Activated naive CD4-positive, alpha-beta T cell treated with anti-CD3 and anti-CD28 coated beads, Interleukin-2, amount 50 U/mL, for 24 hours (primary cell): Measurements from ENCODE around the gene SCN1B.
"Not testable (repeated sequence)": the region's sequence is repeated elsewhere in the genome, so short reads cannot be mapped to it uniquely, and the experiment has no call there.

Experiments used
- H3K27ac Mint-ChIP-seq: one replicate; pipeline ENCODE4 v1.8.0; 2021; ENCODE audit warnings: mild to moderate bottlenecking, mixed read lengths
- H3K27me3 Mint-ChIP-seq: one replicate; pipeline ENCODE4 v1.8.0; 2021; ENCODE audit warnings: mixed read lengths
- H3K36me3 Mint-ChIP-seq: one replicate; pipeline ENCODE4 v1.8.0; 2021; ENCODE audit warnings: mixed read lengths
- H3K4me1 Mint-ChIP-seq: one replicate; pipeline ENCODE4 v1.8.0; 2021; ENCODE audit warnings: mixed read lengths
- H3K4me3 Mint-ChIP-seq: one replicate; pipeline ENCODE4 v1.8.0; 2021; ENCODE audit warnings: mild to moderate bottlenecking, mixed read lengths
- H3K9me3 Mint-ChIP-seq: one replicate; pipeline ENCODE4 v1.8.0; 2021; ENCODE audit warnings: mixed read lengths

SCN1B gene

DNA sequence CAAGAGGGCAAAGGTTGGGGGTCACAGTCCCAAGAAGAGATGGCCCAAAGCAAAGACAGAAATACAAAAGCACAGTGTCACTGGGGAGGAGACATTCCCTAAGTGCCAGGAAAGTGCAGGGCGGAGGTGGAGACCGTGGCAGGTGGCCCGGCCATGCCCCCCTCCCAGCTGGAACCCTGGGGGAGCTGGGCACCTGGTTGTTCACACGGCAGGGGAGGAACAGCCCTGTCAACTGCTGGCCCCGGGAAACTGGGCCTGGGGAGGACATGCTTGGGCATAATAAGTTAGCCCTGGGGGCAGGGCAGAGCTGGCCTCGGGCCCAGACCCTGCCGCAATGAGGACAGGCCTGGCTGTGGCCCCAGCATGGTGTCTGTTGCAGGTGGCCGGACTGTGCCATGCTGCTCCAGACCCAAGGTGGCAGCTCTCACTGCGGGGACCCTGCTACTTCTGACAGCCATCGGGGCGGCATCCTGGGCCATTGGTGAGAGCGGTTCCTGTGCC is 18.7 kb downstream of the SCN1B start:
- Mint-ChIP-seq H3K4me3 (no peak overlapping the region), H3K27me3 (no peaks in the 10 kb centered on the region), H3K36me3 (no peaks in the 10 kb centered on the region), H3K4me1 (peaks cover 20% of the 10 kb centered on the region), H3K27ac (no peak overlapping the region), H3K9me3 (no peaks in the 10 kb centered on the region)

- Mint-ChIP-seq H3K4me3 (no peak overlapping the region), H3K4me1 (peaks cover 15% of the 10 kb centered on the region), H3K27ac (no peak overlapping the region), H3K9me3 (no peaks in the 10 kb centered on the region), H3K27me3 (no peaks in the 10 kb centered on the region), H3K36me3 (no peaks in the 10 kb centered on the region)
Measured at GRCh38 chr19:35049456-35049855, 19.2 kb downstream of the SCN1B start.

DNA sequence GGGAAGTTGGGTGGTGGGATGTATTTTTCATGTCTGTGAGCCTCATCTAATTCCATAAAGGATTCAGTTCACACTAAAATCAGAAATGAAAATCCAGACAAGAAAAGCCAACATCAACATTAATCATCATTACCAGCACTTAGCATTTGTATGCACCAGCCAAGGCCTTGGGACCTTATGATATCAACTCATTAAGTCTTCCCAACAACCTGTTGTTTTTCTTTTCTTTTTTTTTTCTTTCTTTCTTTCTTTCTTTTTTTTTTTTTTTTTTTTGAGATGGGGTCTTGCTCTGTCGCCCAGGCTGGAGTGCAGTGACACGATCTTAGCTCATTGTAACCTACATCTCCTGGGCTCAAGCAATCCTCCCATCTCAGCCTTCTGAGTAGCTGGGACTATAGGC is 20.4 kb downstream of the SCN1B start:
- not testable (repeated sequence) for H3K36me3 Mint-ChIP-seq, H3K9me3 Mint-ChIP-seq, H3K4me1 Mint-ChIP-seq, H3K27ac Mint-ChIP-seq, H3K27me3 Mint-ChIP-seq, H3K4me3 Mint-ChIP-seq

DNA sequence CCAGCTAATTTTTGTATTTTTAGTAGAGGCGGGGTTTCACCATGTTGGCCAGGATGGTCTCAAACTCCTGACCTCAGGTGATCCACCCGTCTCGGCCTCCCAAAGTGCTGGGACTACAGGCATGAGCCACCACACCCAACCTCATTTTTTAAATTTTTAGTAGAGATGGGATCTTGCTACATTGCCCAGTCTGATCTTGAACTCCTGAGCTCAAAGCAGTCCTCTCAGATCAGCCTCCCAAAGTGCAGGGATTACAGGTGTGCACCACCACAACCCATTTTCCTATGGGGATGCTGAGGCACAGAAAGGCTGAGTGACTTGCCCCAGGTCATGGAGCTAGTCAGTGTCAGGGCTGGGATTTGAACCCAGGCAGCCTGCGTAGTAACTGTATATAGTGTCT is 21.0 kb downstream of the SCN1B start:
- not testable (repeated sequence) for H3K27me3 Mint-ChIP-seq, H3K4me3 Mint-ChIP-seq, H3K36me3 Mint-ChIP-seq, H3K27ac Mint-ChIP-seq, H3K4me1 Mint-ChIP-seq, H3K9me3 Mint-ChIP-seq

DNA sequence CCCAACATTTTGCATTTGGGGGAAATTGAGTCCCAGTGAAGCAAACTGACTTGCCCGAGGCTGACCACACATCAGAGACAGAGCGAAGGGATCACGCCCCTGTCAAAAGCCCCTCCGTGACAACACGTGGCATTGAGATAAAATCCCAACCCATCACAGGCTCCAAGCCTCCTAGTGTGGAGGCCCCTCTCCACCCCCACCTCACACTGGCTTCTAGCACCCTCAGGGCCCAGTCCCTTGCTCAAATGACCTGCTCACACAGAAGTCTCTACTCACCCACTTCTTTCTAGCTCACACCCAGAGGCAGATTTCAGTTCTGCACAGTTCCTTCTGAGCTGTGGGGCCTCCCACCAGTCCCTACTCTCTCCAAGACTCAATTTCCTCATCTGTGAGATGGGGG is 21.5 kb downstream of the SCN1B start:
- no peaks in the 10 kb centered on the region for H3K9me3 Mint-ChIP-seq
- H3K4me1 Mint-ChIP-seq: no peaks in the 10 kb centered on the region
- H3K4me3 Mint-ChIP-seq: no peak overlapping the region

GRCh38 chr19:35052599-35053190 is 22.4 kb downstream of the SCN1B start:
- no peak overlapping the region for H3K27ac Mint-ChIP-seq

More for the DNA sequence above, 21.5 kb downstream of the SCN1B start:
- Mint-ChIP-seq H3K27me3 (no peaks in the 10 kb centered on the region), H3K36me3 (no peaks in the 10 kb centered on the region), H3K27ac (no peak overlapping the region)

GRCh38 chr19:35053667-35054293 is 23.5 kb downstream of the SCN1B start:
- H3K4me1 Mint-ChIP-seq: no peaks in the 10 kb centered on the region

More at GRCh38 chr19:35052599-35053190, 22.4 kb downstream of the SCN1B start:
- Mint-ChIP-seq H3K4me1 (no peaks in the 10 kb centered on the region), H3K27me3 (no peaks in the 10 kb centered on the region), H3K9me3 (no peaks in the 10 kb centered on the region), H3K36me3 (no peaks in the 10 kb centered on the region), H3K4me3 (no peak overlapping the region)

GRCh38 chr19:35054626-35055025 is 24.4 kb downstream of the SCN1B start:
- no peak overlapping the region for H3K4me3 Mint-ChIP-seq
- no peak overlapping the region for H3K27ac Mint-ChIP-seq
- H3K36me3 Mint-ChIP-seq: no peaks in the 10 kb centered on the region
- no peaks in the 10 kb centered on the region for H3K4me1 Mint-ChIP-seq
- H3K27me3 Mint-ChIP-seq: no peaks in the 10 kb centered on the region
- no peaks in the 10 kb centered on the region for H3K9me3 Mint-ChIP-seq

More at GRCh38 chr19:35053667-35054293, 23.5 kb downstream of the SCN1B start:
- H3K9me3 Mint-ChIP-seq: no peaks in the 10 kb centered on the region
- H3K4me3 Mint-ChIP-seq: no peak overlapping the region
- no peak overlapping the region for H3K27ac Mint-ChIP-seq
- H3K36me3 Mint-ChIP-seq: no peaks in the 10 kb centered on the region
- H3K27me3 Mint-ChIP-seq: no peaks in the 10 kb centered on the region

DNA sequence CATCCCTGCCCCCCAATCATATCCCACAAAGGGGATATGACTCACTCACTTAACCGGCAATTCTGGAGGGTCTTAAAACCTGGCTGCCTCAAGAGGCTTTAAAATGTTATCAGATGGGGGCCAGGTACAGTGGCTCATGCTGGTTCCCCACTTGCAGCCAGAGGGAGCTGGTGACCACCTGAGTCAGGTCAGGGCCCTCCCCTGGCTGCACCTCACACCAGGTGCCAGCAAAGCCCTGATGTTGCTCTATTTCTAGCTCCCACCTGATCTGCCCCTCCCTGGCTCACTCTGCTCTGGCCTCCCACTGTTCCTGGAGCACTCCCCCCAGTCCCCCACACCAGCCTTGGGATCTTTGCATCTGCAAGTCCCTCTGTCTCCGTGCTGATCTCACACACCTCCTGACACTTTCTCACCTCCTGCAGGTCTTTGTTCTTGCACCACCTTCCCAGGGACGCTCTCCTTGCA is 25.5 kb downstream of the SCN1B start:
- H3K36me3 Mint-ChIP-seq: no peaks in the 10 kb centered on the region
- H3K9me3 Mint-ChIP-seq: no peaks in the 10 kb centered on the region
- H3K27ac Mint-ChIP-seq: no peak overlapping the region
- no peaks in the 10 kb centered on the region for H3K4me1 Mint-ChIP-seq
- no peak overlapping the region for H3K4me3 Mint-ChIP-seq
- no peaks in the 10 kb centered on the region for H3K27me3 Mint-ChIP-seq

DNA sequence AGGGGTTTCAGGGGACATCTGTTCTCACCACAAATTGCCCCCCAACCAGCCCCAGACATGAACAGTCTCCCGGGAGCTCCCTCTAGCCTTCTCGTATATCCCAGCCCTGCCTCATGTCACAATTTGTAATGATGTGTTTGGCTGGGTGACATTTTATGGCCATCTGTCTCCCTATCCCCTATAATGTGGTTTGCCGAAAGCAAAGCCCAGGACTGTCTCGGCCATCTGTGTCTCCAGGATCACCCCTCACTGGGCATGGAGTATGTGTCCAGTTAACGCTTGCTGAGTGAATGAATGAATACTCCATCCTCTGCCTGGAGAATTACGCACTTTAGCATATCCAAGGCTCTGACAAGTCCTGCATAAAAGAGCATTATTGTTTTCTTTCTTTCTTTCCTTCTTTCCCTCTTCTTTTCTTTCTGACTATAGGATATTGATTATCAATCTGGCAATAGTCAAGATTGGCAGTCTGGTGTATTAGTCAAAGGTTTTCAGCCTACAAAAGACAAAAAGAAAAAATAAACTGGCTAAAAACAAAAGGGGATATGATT is 26.3 kb downstream of the SCN1B start:
- H3K9me3 Mint-ChIP-seq: no peaks in the 10 kb centered on the region
- H3K27ac Mint-ChIP-seq: peak overlapping the region; percentile 17
- H3K4me3 Mint-ChIP-seq: no peak overlapping the region
- no peaks in the 10 kb centered on the region for H3K4me1 Mint-ChIP-seq
- no peaks in the 10 kb centered on the region for H3K36me3 Mint-ChIP-seq
- H3K27me3 Mint-ChIP-seq: no peaks in the 10 kb centered on the region

DNA sequence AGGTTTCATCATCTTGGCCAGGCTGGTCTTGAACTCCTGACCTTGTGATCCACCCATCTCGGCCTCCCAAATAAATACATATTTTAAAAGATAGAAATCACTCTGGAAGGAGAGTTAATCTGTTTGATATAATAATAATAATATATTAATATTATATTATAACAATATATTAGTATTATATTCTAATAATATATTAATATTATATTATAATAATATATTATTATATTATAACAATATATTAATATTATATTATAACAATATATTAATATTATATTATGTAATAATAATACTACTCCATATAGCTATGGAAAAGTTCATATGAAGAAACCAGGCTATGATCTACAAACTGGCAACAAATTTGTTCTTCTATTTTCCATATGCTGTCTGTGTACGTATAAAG is 28.1 kb downstream of the SCN1B start:
- H3K27ac Mint-ChIP-seq: no peak overlapping the region
- no peaks in the 10 kb centered on the region for H3K4me1 Mint-ChIP-seq
- H3K4me3 Mint-ChIP-seq: no peak overlapping the region
- no peaks in the 10 kb centered on the region for H3K9me3 Mint-ChIP-seq
- H3K27me3 Mint-ChIP-seq: no peaks in the 10 kb centered on the region
- H3K36me3 Mint-ChIP-seq: no peaks in the 10 kb centered on the region

DNA sequence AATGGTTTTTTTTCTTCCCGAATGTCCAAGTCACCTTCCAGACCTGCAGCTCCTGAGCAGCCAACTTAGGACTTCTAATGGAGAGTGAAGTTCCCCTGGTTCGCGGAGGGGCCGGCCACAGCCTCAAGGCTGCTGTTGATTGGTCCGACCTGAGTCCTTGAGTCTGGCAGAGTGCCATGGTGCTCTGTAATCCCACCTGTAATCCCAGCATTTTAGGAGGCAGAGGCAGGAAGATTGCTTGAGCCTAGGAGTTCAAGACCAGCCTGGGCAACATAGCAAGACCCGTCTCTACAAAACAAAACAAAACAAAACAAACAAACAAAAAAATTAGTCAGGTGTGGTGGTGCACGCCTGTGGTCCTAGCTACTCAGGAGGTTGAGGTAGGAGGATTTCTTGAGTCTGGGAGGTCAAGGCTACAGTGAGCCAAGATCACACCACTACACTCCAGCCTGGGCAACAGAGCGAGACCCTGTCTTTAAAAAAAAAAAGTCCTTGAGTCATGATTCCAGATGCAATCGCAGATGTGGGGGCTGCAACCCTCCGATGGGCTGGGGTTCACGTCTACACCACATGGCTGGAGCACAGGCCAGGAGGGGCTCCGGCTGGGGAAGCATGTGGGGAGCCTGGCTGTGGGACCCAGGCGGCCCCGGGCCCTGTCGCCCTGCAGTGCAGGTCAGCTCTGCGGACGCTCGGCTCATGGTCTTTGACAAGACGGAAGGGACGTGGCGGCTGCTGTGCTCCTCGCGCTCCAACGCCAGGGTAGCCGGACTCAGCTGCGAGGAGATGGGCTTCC is 28.9 kb downstream of the SCN1B start:
- Mint-ChIP-seq H3K27me3 (no peaks in the 10 kb centered on the region), H3K4me1 (peaks cover 7% of the 10 kb centered on the region), H3K36me3 (no peaks in the 10 kb centered on the region), H3K9me3 (no peaks in the 10 kb centered on the region), H3K4me3 (no peak overlapping the region), H3K27ac (peak overlapping the region; percentile 35)

DNA sequence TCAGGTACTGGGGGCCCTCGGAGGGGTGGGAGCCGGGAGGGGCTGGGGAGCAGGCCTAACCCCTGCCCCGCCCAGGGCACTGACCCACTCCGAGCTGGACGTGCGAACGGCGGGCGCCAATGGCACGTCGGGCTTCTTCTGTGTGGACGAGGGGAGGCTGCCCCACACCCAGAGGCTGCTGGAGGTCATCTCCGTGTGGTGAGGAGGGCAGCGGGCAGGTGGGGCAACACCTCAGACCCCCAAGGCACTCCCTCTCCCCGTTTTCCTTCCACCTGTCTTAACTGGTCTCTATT is 29.5 kb downstream of the SCN1B start:
- Mint-ChIP-seq H3K27ac (no peak overlapping the region), H3K9me3 (no peaks in the 10 kb centered on the region), H3K4me3 (no peak overlapping the region), H3K27me3 (no peaks in the 10 kb centered on the region), H3K36me3 (no peaks in the 10 kb centered on the region), H3K4me1 (peaks cover 7% of the 10 kb centered on the region)

GRCh38 chr19:35060160-35060855 is 30.0 kb downstream of the SCN1B start:
- H3K27ac Mint-ChIP-seq: no peak overlapping the region
- H3K4me3 Mint-ChIP-seq: no peak overlapping the region
- no peaks in the 10 kb centered on the region for H3K9me3 Mint-ChIP-seq
- peaks cover 7% of the 10 kb centered on the region for H3K4me1 Mint-ChIP-seq
- H3K36me3 Mint-ChIP-seq: no peaks in the 10 kb centered on the region
- H3K27me3 Mint-ChIP-seq: no peaks in the 10 kb centered on the region

- H3K27ac Mint-ChIP-seq: peak overlapping the region; percentile 53
- peaks cover 7% of the 10 kb centered on the region for H3K4me1 Mint-ChIP-seq
- H3K4me3 Mint-ChIP-seq: no peak overlapping the region
- no peaks in the 10 kb centered on the region for H3K36me3 Mint-ChIP-seq
- no peaks in the 10 kb centered on the region for H3K27me3 Mint-ChIP-seq
- no peaks in the 10 kb centered on the region for H3K9me3 Mint-ChIP-seq
Measured at GRCh38 chr19:35061583-35062373, 31.5 kb downstream of the SCN1B start.
